Right lobe of liver (tissue), 4 donors: Measurements from ENCODE around the gene GSTO1.

ENCODE experiments used
- POLR2A ChIP-seq: fragments of 450-650 bp; IDR thresholded peaks from one replicate; pipeline ENCODE4 v1.6.1; 2017; ENCODE audit warnings: antibody characterized with exemption, mild to moderate bottlenecking
- TF ChIP-seq, protein P1 (sequence below), 4 donors: fragments of 200-600 bp in 3 of 4; fragments of 450-650 bp in 1 of 4; IDR thresholded peaks; one replicate each; pipeline versions ENCODE4 v1.5.1 to v1.8.0; 2016 to 2022; ENCODE audit warnings: antibody characterized with exemption in 4 of 4, mild to moderate bottlenecking in 2 of 4
- donor health status: DM: no; HTN: no; CAD: no.
- donor health status: DM: no; HTN: no; CAD: no.
- donor health status: DM: no; HTN: yes; CAD: no.

DNA sequence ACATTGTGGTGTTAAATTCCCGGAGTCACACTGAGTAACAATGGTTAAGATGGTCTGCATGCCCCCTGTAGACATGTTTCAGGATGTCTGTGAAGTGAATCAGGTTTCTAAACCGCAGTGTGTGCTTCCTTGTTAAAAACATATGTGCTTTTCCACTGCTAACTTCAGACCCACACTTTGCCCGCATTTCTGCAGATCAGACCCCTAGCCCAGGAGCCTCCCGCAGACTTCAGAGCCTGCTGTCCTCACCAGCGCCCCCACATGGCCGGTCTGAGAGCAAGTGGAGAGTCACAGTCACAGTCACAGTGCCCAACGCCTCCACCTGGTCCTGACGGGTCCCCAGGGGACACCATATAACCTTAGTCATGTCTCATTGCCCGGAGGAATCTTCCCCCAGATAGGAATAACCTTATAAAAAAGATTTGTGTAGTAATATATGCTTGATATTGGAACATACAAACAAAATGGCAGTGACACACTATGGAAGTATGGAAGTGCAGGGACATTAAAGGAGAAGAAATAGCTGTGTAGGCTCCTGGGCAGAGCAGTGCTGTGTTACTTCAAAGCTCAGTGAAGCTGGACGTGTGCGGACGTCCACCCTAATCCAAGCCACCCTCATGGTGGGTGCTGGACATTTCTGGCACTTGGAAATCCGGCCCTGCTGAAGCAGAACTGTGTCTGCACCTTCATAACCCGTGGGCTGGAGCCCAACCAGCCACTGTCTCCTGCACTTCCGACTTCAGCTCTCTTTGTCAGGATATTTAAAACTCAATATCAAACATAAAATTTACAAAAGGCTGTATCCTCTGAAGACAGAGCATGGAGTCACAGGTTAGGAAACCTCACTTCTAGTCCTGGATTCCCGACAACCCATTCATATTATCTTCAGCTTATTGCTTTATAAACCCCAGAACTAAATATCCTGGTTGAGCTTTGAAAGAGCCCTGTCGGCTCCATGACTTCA, 43.3 kb downstream of the GSTO1 start:
- TF ChIP-seq, protein P1, sequence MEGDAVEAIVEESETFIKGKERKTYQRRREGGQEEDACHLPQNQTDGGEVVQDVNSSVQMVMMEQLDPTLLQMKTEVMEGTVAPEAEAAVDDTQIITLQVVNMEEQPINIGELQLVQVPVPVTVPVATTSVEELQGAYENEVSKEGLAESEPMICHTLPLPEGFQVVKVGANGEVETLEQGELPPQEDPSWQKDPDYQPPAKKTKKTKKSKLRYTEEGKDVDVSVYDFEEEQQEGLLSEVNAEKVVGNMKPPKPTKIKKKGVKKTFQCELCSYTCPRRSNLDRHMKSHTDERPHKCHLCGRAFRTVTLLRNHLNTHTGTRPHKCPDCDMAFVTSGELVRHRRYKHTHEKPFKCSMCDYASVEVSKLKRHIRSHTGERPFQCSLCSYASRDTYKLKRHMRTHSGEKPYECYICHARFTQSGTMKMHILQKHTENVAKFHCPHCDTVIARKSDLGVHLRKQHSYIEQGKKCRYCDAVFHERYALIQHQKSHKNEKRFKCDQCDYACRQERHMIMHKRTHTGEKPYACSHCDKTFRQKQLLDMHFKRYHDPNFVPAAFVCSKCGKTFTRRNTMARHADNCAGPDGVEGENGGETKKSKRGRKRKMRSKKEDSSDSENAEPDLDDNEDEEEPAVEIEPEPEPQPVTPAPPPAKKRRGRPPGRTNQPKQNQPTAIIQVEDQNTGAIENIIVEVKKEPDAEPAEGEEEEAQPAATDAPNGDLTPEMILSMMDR (IDR thresholded peaks at IDR 0.05) = peak in 3 of 4 donors; percentile 13 to 19 (median 16)
- TF ChIP-seq POLR2A = no peak
